ENCODE results near the gene LSR.

Gene LSR

GRCh38 chr19:35247526-35248309 is 1.1 kb upstream of the LSR start:
- no peak for DNase-seq (ENCODE audit: low spot score)

- DNase-seq (ENCODE audit: low spot score): no peak
These were observed 495 bp downstream of the LSR start for GRCh38 chr19:35249146-35249847.

GRCh38 chr19:35249848-35250711 is 1.3 kb downstream of the LSR start:
- no peak for DNase-seq (ENCODE audit: low spot score)

GRCh38 chr19:35251456-35251855 is 2.7 kb downstream of the LSR start:
- DNase-seq (ENCODE audit: low spot score): no peak

- no peak for DNase-seq (ENCODE audit: low spot score)
These were observed 4.8 kb downstream of the LSR start for GRCh38 chr19:35253316-35254286.

GRCh38 chr19:35254341-35255297 is 5.8 kb downstream of the LSR start:
- no peak for DNase-seq (ENCODE audit: low spot score)

DNA sequence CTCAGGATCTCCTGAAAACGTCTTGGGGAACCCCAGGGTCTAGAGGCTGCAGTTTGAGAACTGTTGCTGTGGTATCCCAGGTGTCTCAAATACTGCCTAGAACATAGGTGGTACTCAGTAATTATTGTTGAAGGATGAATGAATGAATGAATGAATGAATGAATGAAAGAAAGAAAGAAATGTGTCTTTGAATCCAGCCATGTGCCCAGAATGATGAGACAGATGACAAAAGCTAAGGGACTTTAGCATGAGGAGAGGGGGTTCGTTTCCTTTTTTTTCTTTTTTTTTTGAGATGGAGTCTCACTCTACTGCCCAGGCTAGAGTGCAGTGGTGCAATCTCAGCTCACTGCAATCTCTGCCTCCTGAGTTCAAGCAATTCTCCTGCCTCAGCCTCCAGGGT is 7.8 kb downstream of the LSR start:
- no peak for DNase-seq (ENCODE audit: low spot score)

GRCh38 chr19:35257113-35257461 is 8.3 kb downstream of the LSR start:
- no peak for DNase-seq (ENCODE audit: low spot score)

DNA sequence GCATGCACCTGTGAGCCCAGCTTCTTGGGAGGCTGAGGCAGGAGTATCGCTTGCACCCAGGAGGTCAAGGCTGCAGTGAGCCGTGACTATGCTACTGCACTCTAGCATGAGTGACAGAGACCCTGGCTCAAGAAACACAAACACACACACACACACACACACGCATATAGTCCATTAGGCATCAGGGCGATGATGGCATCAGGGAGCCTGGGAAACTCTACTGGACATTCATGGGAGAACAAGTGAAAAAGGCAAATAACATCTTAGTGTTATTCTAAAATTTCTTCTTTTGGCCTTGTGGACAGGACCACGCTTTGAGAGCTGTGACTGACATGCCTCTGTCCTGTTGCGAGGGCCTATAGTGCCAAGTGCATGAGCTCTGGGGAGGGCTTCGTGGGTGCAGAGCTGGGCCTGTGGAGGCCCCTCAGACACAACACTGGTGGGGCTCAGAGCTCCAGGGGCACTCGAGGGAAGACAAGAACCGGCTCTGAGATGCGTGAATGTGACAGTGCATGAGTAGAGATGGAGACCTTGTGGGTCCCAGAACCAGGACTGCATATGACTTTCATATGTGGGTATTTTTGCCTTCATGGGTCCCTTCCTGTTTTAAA is 12.0 kb downstream of the LSR start:
- no peak for DNase-seq (ENCODE audit: low spot score)

GRCh38 chr19:35261356-35262100 is 12.7 kb downstream of the LSR start:
- DNase-seq (ENCODE audit: low spot score): no peak

- DNase-seq (ENCODE audit: low spot score): no peak
These were observed 13.4 kb downstream of the LSR start for GRCh38 chr19:35262101-35262761.

DNA sequence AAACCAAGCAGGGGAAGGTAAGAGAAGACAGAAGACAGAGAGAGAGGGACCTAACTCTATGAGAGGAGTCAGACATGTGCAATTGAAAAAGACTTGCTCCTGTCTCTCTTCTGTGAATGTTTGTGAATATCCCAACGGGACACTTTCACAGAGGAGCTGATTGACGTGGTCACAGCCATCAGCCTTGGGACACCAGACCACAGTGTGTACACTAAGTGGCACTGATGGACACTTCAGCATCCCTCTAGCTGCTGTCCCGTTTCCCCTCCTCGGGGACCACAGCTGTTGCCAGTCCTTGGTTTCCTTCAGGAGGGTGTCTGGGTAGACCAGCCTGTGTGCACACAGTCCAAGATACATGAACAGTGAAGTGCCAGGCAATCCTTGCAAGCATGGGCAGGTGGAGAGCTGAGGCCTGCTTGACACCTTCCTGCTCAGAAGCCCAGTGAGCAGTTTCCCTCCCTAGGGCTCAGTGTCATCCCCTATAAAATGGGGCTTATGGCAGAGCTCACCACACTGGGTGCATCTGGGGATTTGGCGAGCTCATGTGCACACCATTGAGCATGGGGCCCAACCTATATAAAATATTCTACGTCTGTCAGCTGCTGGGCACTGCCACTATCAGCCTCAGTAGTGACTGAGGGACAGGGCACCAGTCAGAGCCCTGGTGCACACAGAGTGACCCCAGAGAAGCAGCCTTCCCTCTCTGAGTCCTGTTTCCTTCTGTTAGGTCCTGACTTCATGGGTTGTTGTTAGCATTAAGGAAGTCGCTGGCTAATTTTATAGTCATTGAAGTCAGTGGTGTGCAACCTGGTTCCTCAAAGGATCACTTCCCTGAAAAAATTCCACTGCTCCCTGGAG is 15.7 kb downstream of the LSR start:
- no peak for DNase-seq (ENCODE audit: low spot score)

- DNase-seq (ENCODE audit: low spot score): no peak
These were observed 16.5 kb downstream of the LSR start for GRCh38 chr19:35265126-35265899.

- DNase-seq (ENCODE audit: low spot score): no peak
These were observed 17.2 kb downstream of the LSR start for GRCh38 chr19:35265900-35266519.

- DNase-seq (ENCODE audit: low spot score): no peak
These were observed 17.9 kb downstream of the LSR start for GRCh38 chr19:35266520-35267352.

Data from Ammon's horn (tissue), 1 donor.